Vagina (tissue), 2 donors: Measurements from ENCODE around the gene IL1RN. TPM values are rescaled to one million over a fixed set of nuclear protein-coding genes. Genes with fewer than 3 reads are reported as not detected.

Experiments used
- DNase-seq, 2 donors: peaks; one replicate each; pipeline ENCODE4 v3.0.0-alpha.2; 2017; ENCODE audit errors: extremely low spot score in 2 of 2
- H3K27ac ChIP-seq: fragments of 200-600 bp; sonication (generic); one replicate; pipeline ENCODE4 v1.5.1; 2019
- H3K27me3 ChIP-seq: fragments of 200-600 bp; sonication (generic); one replicate; pipeline ENCODE4 v1.5.1; 2019
- H3K36me3 ChIP-seq, 2 donors: fragments of 200-600 bp; sonication (generic); one replicate each; pipeline ENCODE4 v1.5.1; 2017 to 2019
- H3K4me1 ChIP-seq: fragments of 200-600 bp; sonication (generic); one replicate; pipeline ENCODE4 v1.5.1; 2019
- H3K4me3 ChIP-seq, 2 donors: fragments of 200-600 bp; sonication (generic); 1 replicate in 1 of 2; 2 replicates in 1 of 2; pipeline ENCODE4 v1.5.1; 2016 to 2019
- H3K9me3 ChIP-seq: fragments of 200-600 bp; sonication (generic); one replicate; pipeline ENCODE4 v1.5.1; 2019
- POLR2A ChIP-seq, 2 donors: fragments of 450-650 bp; IDR thresholded peaks; one replicate each; pipeline ENCODE4 v1.6.1; 2017; ENCODE audit warnings: antibody characterized with exemption in 2 of 2, mild to moderate bottlenecking in 2 of 2, moderate library complexity in 2 of 2
- POLR2AphosphoS5 ChIP-seq, 2 donors: sonication (generic); formaldehyde crosslinking; IDR thresholded peaks; one replicate each; pipeline ENCODE4 v1.9.0; 2017; ENCODE audit warnings: antibody characterized with exemption in 2 of 2, mild to moderate bottlenecking in 2 of 2, low read depth in 1 of 2; ENCODE audit not compliant: insufficient read depth in 1 of 2
- intact Hi-C: fragments of 100-400 bp; cut with DNase I; formaldehyde crosslinking; loops from one replicate; pipeline ENCODE4 v1.15.1; 2023
- total RNA-seq: library from RNA; depleted of rRNA; stranded (reverse); fragments of >200 nt; gene quantifications from one replicate; pipeline ENCODE4 v1.2.3, GENCODE V29; 2016
- TF ChIP-seq, protein P1 (sequence below), 3 experiments: fragments of 450-650 bp in 2 of 3; fragments of 200-600 bp in 1 of 3; sonication (generic) in 1 of 3; IDR thresholded peaks; one replicate each; pipeline ENCODE4 v1.5.1; 2017 to 2019; ENCODE audit warnings: antibody characterized with exemption in 3 of 3, mild to moderate bottlenecking in 2 of 3, moderate library complexity in 2 of 3

The IL1RN gene
- total RNA-seq, 1 donor from 2014 or later: 253 TPM

DNA sequence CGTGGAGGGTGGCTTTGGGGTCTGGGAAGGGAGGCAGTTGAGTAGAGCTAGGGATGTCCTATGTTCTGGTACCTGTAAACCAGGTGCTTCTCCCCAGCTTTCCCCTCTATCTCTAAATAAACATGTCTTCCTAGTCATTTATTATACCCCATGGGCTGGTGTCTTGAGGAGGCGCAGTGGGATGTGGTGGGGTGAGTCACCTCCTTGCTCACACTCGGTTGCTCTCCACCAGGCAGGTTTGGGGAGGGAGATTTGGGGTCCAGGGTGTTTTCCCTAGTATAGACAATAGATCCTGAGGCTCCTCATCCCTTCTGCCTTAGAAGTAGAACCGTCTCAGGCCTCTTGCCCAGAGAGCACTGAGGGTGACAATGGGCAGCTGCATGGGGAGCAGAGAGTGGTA is 51.5 kb downstream of the IL1RN start:
- H3K27ac ChIP-seq: no peak overlapping the region
- H3K9me3 ChIP-seq: no peaks in the 10 kb centered on the region
- H3K27me3 ChIP-seq: no peaks in the 10 kb centered on the region
- H3K4me3 ChIP-seq: no peak overlapping the region
- TF ChIP-seq, protein P1, sequence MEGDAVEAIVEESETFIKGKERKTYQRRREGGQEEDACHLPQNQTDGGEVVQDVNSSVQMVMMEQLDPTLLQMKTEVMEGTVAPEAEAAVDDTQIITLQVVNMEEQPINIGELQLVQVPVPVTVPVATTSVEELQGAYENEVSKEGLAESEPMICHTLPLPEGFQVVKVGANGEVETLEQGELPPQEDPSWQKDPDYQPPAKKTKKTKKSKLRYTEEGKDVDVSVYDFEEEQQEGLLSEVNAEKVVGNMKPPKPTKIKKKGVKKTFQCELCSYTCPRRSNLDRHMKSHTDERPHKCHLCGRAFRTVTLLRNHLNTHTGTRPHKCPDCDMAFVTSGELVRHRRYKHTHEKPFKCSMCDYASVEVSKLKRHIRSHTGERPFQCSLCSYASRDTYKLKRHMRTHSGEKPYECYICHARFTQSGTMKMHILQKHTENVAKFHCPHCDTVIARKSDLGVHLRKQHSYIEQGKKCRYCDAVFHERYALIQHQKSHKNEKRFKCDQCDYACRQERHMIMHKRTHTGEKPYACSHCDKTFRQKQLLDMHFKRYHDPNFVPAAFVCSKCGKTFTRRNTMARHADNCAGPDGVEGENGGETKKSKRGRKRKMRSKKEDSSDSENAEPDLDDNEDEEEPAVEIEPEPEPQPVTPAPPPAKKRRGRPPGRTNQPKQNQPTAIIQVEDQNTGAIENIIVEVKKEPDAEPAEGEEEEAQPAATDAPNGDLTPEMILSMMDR (IDR thresholded peaks at IDR 0.05): no peak
- TF ChIP-seq POLR2A (IDR thresholded peaks at IDR 0.05) (no peak), POLR2AphosphoS5 (IDR thresholded peaks at IDR 0.05; ENCODE audit: insufficient read depth in 1 of 2, low read depth in 1 of 2) (no peak)
- intact Hi-C loops: no loop called here
- no peaks in the 10 kb centered on the region for H3K4me1 ChIP-seq
- no peaks in the 10 kb centered on the region for H3K36me3 ChIP-seq
- DNase-seq: no peak

DNA sequence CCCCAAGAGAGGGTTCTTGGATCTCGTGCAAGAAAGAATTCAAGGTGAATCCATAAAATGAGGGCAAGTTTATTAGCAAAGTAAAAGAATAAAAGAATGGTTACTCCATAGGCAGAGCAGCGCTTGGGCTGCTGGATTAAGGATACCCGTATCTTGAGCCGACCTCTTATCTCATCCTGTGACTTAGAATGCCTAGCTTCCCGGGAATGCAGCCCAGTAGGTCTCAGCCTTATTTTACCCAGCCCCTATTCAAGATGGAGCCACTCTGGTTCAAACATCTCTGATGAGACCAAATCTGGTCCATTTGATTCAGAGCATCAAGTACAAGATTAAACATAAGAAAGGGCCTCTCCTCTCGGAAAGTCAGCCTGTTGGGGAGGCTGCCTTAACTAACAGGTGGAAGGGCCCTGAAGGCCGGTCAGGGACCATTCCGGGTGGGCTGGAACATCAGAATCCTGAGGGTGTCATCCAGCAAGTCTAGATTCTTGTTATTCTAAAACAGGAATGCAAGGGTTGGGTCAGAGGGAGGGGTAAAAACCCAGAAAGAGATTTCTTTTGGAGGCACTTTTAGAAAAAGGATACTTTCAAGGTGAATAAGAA is 52.1 kb downstream of the IL1RN start:
- TF ChIP-seq, protein P1 (IDR thresholded peaks at IDR 0.05): no peak
- TF ChIP-seq POLR2A (IDR thresholded peaks at IDR 0.05): no peak
- no peaks in the 10 kb centered on the region for H3K36me3 ChIP-seq
- intact Hi-C loops: no loop called here
- no peaks in the 10 kb centered on the region for H3K27me3 ChIP-seq
- no peak overlapping the region for H3K27ac ChIP-seq
- no peak overlapping the region for H3K4me3 ChIP-seq
- H3K9me3 ChIP-seq: no peaks in the 10 kb centered on the region
- DNase-seq: no peak
- no peaks in the 10 kb centered on the region for H3K4me1 ChIP-seq

GRCh38 chr2:113180131-113180946 is 52.9 kb downstream of the IL1RN start:
- Histone ChIP-seq H3K4me1 (no peaks in the 10 kb centered on the region), H3K27ac (no peak overlapping the region), H3K27me3 (no peaks in the 10 kb centered on the region), H3K9me3 (no peaks in the 10 kb centered on the region), H3K36me3 (no peaks in the 10 kb centered on the region), H3K4me3 (no peak overlapping the region)
- intact Hi-C loops: no loop called here
- no peak for TF ChIP-seq POLR2AphosphoS5 (IDR thresholded peaks at IDR 0.05; ENCODE audit: insufficient read depth in 1 of 2, low read depth in 1 of 2)
- TF ChIP-seq, protein P1 (IDR thresholded peaks at IDR 0.05): no peak
- no peak for TF ChIP-seq POLR2A (IDR thresholded peaks at IDR 0.05)
- no peak for DNase-seq

GRCh38 chr2:113181258-113182051 is 54.1 kb downstream of the IL1RN start:
- intact Hi-C loops: no loop called here
- no peaks in the 10 kb centered on the region for H3K27me3 ChIP-seq
- no peaks in the 10 kb centered on the region for H3K36me3 ChIP-seq
- H3K27ac ChIP-seq: no peak overlapping the region
- no peaks in the 10 kb centered on the region for H3K4me1 ChIP-seq
- no peak for DNase-seq
- no peak for TF ChIP-seq POLR2A (IDR thresholded peaks at IDR 0.05)
- TF ChIP-seq, protein P1 (IDR thresholded peaks at IDR 0.05): no peak
- no peak for TF ChIP-seq POLR2AphosphoS5 (IDR thresholded peaks at IDR 0.05; ENCODE audit: insufficient read depth in 1 of 2, low read depth in 1 of 2)
- H3K9me3 ChIP-seq: no peaks in the 10 kb centered on the region
- no peak overlapping the region for H3K4me3 ChIP-seq
